Measurements from ENCODE around the gene OMP. TPM values are rescaled to one million over a fixed set of nuclear protein-coding genes. Genes with fewer than 3 reads are reported as not detected.

The OMP gene
- polyA plus RNA-seq, 1 donor from 2014 or later = not detected

- H3K9me3 ChIP-seq (ENCODE audit: low read length) = no peaks in the 10 kb centered on the region
- no peaks in the 10 kb centered on the region for H3K27me3 ChIP-seq (ENCODE audit: insufficient read depth, low read depth, low read length)
- no peak overlapping the region for H2AFZ ChIP-seq (ENCODE audit: low read depth, low read length)
- H4K20me1 ChIP-seq (ENCODE audit: insufficient read depth) = no peaks in the 10 kb centered on the region
- no peak for TF ChIP-seq EP300 (conservative IDR thresholded peaks at IDR 0.05; ENCODE audit: poor library complexity, severe bottlenecking)
- no peak for TF ChIP-seq RAD21 (conservative IDR thresholded peaks at IDR 0.05)
- no peak for TF ChIP-seq CTCF (IDR thresholded peaks at IDR 0.05; ENCODE audit: poor library complexity, severe bottlenecking)
- TF ChIP-seq MXI1 (conservative IDR thresholded peaks at IDR 0.05; ENCODE audit: poor library complexity, severe bottlenecking) = no peak
- TF ChIP-seq EZH2 (IDR thresholded peaks at IDR 0.05; ENCODE audit: borderline replicate concordance, insufficient read depth, low read length, poor library complexity, severe bottlenecking) = no peak
- TF ChIP-seq POLR2AphosphoS5 (IDR thresholded peaks at IDR 0.05) = no peak
- no peak for TF ChIP-seq TAF1 (IDR thresholded peaks at IDR 0.05; ENCODE audit: low read depth)
- no peak for TF ChIP-seq REST (IDR thresholded peaks at IDR 0.05; ENCODE audit: borderline replicate concordance)
- no peak for TF ChIP-seq SMC3 (conservative IDR thresholded peaks at IDR 0.05; ENCODE audit: poor library complexity)
- H3K79me2 ChIP-seq (replicated peaks; ENCODE audit: insufficient read depth, low read length) = no peaks in the 10 kb centered on the region
- no peaks in the 10 kb centered on the region for H3F3A ChIP-seq (ENCODE audit: insufficient read depth, low read length, poor library complexity, severe bottlenecking)
- H3K4me2 ChIP-seq (ENCODE audit: low read length) = peak overlapping the region; percentile 73
- no peaks in the 10 kb centered on the region for H3K36me3 ChIP-seq (ENCODE audit: insufficient read depth, low read length)
- peak overlapping the region; percentile 87 for H3K4me3 ChIP-seq (ENCODE audit: low read length)
- no peaks in the 10 kb centered on the region for H3K9me2 ChIP-seq (ENCODE audit: insufficient read depth, low read length)
- H3K27ac ChIP-seq (ENCODE audit: low read length) = no peak overlapping the region
- H3K9ac ChIP-seq (ENCODE audit: low read length) = peak overlapping the region; percentile 9
Observed at GRCh38 chr11:77068457-77069335, 33.9 kb upstream of the OMP start.

GRCh38 chr11:77069336-77069968, 33.2 kb upstream of the OMP start:
- Histone ChIP-seq H3K36me3 (ENCODE audit: insufficient read depth, low read length) (no peaks in the 10 kb centered on the region), H3K27me3 (ENCODE audit: insufficient read depth, low read depth, low read length) (no peaks in the 10 kb centered on the region), H2AFZ (ENCODE audit: low read depth, low read length) (no peak overlapping the region), H3K79me2 (replicated peaks; ENCODE audit: insufficient read depth, low read length) (no peaks in the 10 kb centered on the region), H3K4me2 (ENCODE audit: low read length) (no peak overlapping the region), H3K4me3 (ENCODE audit: low read length) (peak overlapping the region; percentile 87), H3K9me2 (ENCODE audit: insufficient read depth, low read length) (no peaks in the 10 kb centered on the region), H4K20me1 (ENCODE audit: insufficient read depth) (no peaks in the 10 kb centered on the region), H3K27ac (ENCODE audit: low read length) (no peak overlapping the region), H3K9ac (ENCODE audit: low read length) (no peak overlapping the region), H3F3A (ENCODE audit: insufficient read depth, low read length, poor library complexity, severe bottlenecking) (no peaks in the 10 kb centered on the region), H3K9me3 (ENCODE audit: low read length) (no peaks in the 10 kb centered on the region)
- no peak for TF ChIP-seq EP300 (conservative IDR thresholded peaks at IDR 0.05; ENCODE audit: poor library complexity, severe bottlenecking)
- no peak for TF ChIP-seq EZH2 (IDR thresholded peaks at IDR 0.05; ENCODE audit: borderline replicate concordance, insufficient read depth, low read length, poor library complexity, severe bottlenecking)
- no peak for TF ChIP-seq MXI1 (conservative IDR thresholded peaks at IDR 0.05; ENCODE audit: poor library complexity, severe bottlenecking)
- TF ChIP-seq REST (IDR thresholded peaks at IDR 0.05; ENCODE audit: borderline replicate concordance) = no peak
- no peak for TF ChIP-seq RAD21 (conservative IDR thresholded peaks at IDR 0.05)
- TF ChIP-seq TAF1 (IDR thresholded peaks at IDR 0.05; ENCODE audit: low read depth) = no peak
- no peak for TF ChIP-seq POLR2AphosphoS5 (IDR thresholded peaks at IDR 0.05)
